Stimulated activated CD8-positive, alpha-beta memory T cell treated with anti-CD3 and anti-CD28 coated beads, Interleukin-7, amount 100 ng/mL, for 48 hours (primary cell): ENCODE measurements around the gene TIAM1.
A peak's percentile ranks its signal among the peaks of the same experiment; 100 is the strongest.

ENCODE experiments used
- DNase-seq, 2 donors: peaks; one replicate each; pipeline ENCODE4 v3.0.0-alpha.2; 2020; ENCODE audit warnings: low read depth in 1 of 2; ENCODE audit errors: extremely low read depth in 1 of 2

The TIAM1 gene

GRCh38 chr21:31216206-31216605 lies 127.9 kb downstream of the TIAM1 start:
- DNase-seq = no peak

DNA sequence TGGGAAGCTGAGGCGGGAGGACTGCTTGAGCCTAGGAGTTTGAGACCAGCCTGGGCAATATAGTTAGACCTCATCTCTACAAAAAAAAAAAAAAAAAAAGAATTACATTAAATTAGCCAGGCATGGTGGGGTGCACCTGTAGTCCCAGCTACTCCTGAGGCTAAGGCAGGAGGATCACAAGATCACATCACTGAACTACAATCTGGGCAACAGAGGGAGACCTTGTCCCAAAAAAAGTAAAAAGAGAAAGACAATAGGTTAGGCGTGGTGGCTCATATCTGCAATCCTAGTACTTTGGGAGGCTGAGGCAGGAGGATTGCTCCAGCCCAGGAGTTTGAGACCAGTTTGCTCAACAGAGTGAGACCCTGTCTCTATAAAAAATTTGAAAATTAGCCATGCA lies 130.3 kb downstream of the TIAM1 start:
- DNase-seq = no peak

DNA sequence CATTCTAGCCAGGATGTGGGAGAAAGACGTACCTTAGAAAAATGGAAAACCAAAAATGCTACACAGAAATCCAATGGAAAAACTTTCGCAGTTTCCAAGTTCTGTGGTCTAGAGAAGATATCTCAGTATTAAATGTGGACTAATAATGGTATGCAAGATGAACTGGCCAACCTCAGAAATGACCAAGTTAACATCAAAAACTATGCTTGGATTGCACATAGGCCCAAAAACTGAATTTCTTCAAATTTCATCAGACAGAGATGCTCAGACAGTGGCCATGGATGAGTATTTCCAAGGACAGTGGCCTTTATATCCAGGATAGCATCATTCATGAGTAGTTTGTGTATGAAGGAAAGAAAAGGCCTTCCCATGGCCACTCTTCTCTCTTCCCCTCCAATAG lies 132.2 kb downstream of the TIAM1 start:
- no peak for DNase-seq

DNA sequence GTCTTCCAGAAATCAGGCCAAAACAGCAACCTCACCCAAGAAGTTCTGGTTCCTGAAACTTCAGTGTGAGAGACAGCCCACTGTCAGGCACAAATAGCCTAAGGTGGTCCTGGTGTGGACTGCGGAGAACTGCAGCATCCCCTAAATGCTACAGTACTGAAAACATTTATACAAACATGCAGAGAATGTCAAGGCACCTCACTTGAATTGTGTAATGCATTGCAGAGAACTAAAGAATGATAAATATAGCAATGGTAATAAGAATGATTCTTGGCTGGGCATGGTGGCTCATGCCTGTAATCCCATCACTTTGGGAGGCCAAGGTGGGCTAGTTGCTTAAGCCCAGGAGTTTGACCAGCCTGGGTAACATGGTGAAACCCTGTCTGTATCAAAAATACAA lies 138.6 kb downstream of the TIAM1 start:
- no peak for DNase-seq

DNA sequence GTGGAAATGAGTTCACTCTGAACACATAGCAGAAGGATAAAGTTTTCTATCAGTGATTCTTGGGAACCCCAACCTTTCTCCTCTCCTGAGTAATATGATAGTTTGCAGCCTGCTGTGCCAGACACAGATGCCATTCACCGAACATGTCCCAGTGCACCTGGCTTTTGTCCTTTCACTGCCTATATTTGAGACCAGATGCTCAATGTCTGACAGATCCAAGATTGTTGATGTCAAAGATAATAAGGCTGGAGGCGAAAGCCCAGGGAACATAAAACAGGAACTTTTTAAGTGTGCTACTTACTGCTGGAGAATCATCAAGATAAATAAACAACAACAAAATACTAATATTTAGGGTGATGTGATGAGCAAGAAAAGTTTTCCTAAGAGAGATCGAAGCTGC lies 139.3 kb downstream of the TIAM1 start:
- no peak for DNase-seq

DNA sequence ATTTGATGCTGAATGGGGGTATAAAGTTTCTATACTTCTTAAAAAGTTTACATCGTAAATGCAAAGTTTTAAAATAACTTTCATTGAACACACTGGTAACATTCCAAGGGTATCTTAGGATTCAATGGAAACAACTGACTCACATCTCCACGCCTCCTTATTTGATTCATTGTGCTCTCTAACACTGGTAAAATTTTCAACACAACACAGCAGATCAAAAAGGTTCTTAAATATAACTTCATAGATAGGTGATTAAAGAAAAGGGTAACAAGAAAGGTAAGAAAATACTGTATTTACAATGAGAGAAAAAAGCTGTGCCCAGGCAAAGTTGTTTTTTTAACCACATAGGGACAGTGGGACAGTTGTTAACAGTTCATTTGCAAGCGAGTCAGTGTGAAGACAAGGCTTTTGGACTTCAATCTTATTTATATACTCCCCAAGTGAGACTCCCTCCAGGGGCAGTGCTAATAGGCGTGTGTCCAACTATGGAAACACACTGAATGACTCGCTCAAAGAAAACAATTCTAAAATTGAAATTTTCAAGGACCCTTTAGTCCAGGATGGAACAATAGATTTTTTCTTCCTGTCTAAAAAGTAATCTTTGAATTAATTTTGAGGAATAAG lies 140.5 kb downstream of the TIAM1 start:
- DNase-seq = no peak

DNA sequence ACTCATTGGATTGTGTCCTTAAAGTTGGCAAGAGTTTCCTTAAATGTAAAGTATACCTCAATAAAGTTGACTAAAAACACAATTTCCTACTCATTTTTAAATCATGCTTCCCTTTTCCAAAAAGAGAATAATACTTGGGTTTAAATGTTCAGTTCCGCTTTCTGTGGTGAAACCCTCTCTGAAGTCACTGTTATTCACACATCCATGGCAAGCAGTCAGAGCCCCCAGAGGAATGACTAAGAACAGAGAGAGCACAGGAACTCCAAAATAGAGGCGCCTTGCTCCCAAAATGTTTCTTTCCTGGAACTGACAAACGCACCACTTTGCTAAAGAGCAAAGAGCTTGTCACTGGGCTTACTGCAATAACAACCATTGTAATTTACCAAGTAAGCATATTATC lies 142.5 kb downstream of the TIAM1 start:
- no peak for DNase-seq

- DNase-seq = no peak
Measured at GRCh38 chr21:31201144-31201543, 142.9 kb downstream of the TIAM1 start.

- no peak for DNase-seq
Measured at GRCh38 chr21:31198575-31198974, 145.5 kb downstream of the TIAM1 start.

- no peak for DNase-seq
Measured at GRCh38 chr21:31196724-31197123, 147.3 kb downstream of the TIAM1 start.

DNA sequence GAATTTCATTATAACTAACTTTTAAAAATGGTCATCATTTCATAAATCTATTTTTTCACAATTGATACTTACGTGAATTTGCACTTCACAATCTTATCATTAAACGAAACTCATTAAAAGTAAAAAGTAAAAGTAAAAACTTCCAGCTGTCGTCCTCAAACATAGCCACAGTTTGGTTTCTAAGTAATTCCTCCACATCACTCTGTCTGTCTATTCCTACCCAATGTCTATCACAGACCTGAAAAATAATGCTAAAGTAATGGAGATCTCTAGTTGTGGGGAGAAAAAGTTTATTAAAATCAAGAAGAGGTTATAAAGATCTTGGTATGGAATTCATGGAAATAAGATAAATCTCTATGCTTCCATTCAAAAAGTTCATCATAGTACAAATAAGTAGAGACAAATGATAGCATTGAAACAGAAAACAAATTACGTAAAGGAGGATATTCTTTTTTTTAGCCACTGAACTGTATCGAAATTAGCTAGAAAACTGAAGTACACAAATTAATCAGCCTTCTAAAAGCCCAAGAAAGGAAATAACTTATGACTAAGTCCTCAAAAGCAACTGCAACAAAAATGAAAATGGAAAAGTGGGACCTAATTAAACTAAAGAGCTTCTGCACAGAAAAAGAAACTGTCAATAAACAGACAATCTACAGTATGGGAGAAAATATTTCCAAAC lies 148.6 kb downstream of the TIAM1 start:
- no peak for DNase-seq

DNA sequence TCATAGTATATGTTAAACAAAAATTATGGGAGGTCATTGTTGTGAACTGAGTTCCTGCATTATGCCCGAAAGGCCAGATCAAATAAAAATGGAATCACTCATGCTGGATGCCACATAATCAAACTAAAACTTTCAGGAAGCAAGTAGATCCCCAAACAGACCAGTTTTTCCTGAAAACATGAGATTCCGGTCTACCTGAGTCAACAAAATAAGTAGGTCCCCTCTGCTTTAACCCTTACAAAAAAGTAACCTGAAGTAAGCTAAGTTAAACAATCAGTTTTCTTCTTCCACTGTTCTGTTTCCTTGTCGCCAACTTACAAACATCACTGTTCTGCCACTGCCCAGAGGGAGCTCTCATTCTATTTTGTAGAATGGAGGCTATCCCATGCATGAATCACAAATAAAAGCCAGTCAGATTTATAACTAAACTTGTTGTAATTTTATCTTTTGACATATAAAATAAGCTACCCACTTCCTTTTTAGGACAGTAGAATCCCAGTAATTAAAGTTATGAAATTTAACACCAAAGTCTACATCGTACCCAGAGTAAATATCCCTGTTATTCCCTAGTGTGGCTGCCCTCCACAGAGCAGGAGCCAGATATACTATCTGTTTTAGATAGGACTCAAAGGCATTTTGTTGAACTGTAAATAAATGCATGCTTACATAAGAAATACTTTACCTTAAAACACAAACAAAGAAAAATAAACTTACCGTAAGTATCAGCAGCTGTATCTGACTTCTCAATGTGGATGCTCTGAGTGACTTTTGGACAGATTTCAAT lies 149.4 kb downstream of the TIAM1 start:
- no peak for DNase-seq

- DNase-seq = no peak
Measured at GRCh38 chr21:31193761-31194160, 150.3 kb downstream of the TIAM1 start.

DNA sequence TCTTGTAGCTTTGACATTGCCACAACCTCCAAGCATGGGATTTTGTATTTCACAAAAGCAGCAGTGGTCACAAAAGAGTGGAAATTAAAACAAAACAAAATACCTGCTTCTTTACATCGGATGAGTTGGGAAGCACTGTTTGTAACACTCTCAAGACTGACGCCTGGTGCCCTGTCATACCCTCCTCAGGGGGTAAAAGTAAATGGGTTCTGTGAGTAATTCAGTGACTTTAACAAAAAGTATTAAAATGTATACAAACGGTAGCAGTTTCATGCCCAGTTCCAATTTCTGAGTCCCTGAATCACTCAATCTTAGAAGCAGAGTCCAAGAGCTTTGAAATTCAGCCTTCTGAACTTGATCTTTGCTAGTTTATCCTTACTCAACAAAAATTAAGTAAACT lies 152.5 kb downstream of the TIAM1 start:
- no peak for DNase-seq

GRCh38 chr21:31190516-31190915 lies 153.5 kb downstream of the TIAM1 start:
- no peak for DNase-seq

DNA sequence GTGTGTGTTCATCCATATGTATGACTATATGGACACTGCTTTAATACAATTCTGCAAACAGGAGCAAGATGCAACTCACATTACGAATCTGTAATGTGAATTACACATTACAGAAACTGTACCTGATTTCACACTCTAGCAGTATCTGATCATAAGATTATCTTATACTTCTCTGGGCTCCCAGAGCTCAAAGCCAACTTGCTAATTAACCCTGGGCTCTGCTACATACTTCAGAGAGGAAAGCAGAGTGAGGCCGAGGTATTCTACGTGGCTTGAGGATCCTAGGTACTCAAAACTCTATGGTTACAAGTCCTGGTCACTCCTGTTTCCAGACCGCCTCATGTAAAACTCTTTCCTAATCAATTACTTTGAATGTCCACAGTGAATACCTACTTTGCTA lies 156.6 kb downstream of the TIAM1 start:
- DNase-seq = no peak

DNA sequence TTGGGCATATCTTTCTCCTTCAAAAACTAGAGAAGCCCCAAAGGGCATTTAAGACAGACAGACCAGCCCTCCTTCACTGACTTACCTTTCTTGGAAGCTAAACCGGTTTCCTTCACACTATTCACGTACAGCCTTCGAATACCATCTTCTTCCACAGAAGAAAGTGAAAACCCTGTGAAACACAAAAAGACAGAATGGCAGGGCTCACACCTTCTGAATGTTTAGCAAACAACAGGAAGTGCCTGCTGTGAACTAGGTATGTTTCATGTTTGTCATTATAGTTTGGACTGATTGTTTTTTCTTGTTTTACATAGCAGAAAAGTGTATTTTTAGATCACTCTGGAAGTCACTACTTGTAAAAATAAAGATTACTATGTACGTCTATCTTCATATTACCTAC lies 157.1 kb downstream of the TIAM1 start:
- no peak for DNase-seq

GRCh38 chr21:31185663-31186062 lies 158.4 kb downstream of the TIAM1 start:
- DNase-seq = no peak

DNA sequence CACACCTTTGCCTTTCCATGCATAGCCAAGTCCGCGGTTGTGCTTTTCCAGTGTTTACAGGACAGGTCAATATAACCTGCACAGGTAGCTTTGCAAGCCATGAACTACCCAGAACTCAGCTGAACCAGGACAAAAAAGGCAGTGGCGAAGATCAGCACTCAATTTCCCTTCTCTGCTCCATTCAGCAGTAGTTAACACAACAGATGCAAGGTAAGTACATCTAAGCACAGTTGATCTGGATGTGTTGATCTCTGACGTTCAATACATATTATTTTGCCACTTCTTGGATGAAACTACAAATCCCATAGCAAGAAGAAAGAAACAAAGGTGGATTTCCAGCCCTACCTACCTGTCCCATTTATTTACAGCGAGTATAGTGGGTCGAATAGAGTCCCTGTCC lies 159.2 kb downstream of the TIAM1 start:
- no peak for DNase-seq

DNA sequence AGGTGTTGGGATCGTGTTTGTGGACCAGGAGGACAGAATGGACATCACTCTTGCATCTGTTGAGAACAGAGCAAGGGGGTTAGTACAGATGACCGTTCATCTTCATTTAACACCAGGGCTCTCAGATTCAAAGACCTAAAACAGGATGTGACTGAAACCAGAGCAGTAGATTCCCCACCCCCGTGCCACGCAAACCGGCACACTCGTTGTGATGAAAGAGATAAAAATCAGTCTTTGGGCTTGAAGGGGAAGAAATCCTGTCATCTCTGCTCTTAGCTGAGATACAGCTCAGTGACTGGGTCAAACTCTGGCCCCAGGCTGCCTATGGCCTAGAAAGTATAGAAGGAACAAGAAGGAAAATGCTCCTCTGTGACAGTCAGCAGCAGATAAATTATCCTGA lies 159.6 kb downstream of the TIAM1 start:
- peak; percentile 37 to 82 for DNase-seq

DNA sequence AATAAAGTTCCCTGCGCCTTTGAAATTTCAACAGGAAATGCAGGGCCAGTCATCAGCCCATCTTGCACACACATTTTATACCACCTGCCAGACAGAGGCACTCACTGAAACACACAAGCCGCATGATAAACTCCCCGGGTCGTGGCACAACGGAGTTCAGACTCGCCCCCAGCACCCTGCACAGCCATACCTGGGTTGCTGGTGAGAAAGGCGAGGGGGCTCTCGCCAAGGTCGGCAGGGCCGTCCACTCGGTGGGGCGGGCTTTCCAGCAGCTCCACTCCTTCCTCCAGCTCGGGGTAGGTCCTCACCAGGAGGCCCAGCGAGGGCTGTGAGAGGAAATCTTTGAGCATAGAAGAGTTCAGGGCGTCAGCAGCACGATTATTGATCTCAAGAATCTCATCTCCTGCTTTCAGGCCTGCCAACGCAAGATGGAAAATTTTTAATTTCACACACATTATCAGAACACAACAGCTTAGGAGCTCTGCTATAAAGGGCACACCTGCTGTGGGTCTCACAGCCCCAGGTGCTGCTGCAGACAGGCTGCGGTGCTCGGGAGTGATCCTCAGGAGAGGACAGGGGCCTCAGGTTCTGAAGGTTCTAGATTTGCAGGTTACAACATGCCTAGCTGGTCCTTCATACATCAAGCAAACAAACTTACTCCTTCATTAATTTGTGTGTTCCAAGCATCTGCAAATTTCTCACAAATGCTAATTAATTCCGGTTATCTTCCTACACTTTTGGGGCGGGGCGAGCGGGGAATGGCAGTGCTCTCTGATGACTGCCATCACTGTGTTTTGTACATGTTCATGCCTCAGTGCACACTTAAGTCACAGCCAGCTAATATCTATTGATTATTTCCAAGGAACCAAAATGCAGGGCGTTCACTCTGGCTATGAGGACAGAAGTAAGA lies 161.6 kb downstream of the TIAM1 start:
- peak in 1 of 2 donors; percentile 10 for DNase-seq
